Endothelial cell of umbilical vein (primary cell): Measurements from ENCODE around the gene NRBF2.

ENCODE experiments used
- CTCF ChIP-seq, 2 donors: IDR thresholded peaks; 1 replicate in 1 of 2; 2 replicates in 1 of 2; pipeline ENCODE4 v1.5.1; 2011; ENCODE audit warnings: low read length in 2 of 2, mild to moderate bottlenecking in 2 of 2, moderate library complexity in 2 of 2, control low read depth in 1 of 2, inconsistent platforms in 1 of 2, low read depth in 1 of 2; ENCODE audit not compliant: insufficient read depth in 1 of 2; ENCODE audit errors: extremely low read depth in 1 of 2
- EZH2 ChIP-seq: IDR thresholded peaks from 2 replicates; pipeline ENCODE4 v1.6.1; 2012; ENCODE audit warnings: borderline replicate concordance, low read depth, mild to moderate bottlenecking, moderate library complexity, low read length, inconsistent platforms; ENCODE audit not compliant: severe bottlenecking
- MAX ChIP-seq: IDR thresholded peaks from 2 replicates; pipeline ENCODE4 v1.6.1; 2011; ENCODE audit not compliant: insufficient read depth, insufficient read length
- POLR2AphosphoS5 ChIP-seq: IDR thresholded peaks from 2 replicates; pipeline ENCODE4 v1.6.1; 2012; ENCODE audit warnings: low read depth, mild to moderate bottlenecking, control low read depth, low read length, moderate library complexity; ENCODE audit not compliant: insufficient read depth

- TF ChIP-seq CTCF (IDR thresholded peaks at IDR 0.05; ENCODE audit: extremely low read depth in 1 of 2, insufficient read depth in 1 of 2, low read depth in 1 of 2, low read length in 2 of 2) (no peak), EZH2 (no peak), POLR2AphosphoS5 (no peak), MAX (no peak)
These were observed 39.9 kb upstream of the NRBF2 start for GRCh38 chr10:63093227-63093626.
